ENCODE data around the gene TFAP2C. TPM values are rescaled to one million over a fixed set of nuclear protein-coding genes. Genes with fewer than 3 reads are reported as not detected.

The TFAP2C gene
- total RNA-seq (not detected in 2 replicates), polyA plus RNA-seq (0.06 TPM in 1 of 2 replicates, not detected in the other), polyA minus RNA-seq (not detected in 2 replicates), Bru-seq, nascent RNA (percentile 14 among the genes with signal in this experiment), BruChase-seq, experiment 1, labeled RNA remaining after a 6-hour chase (percentile 12 among the genes with signal in this experiment), BruChase-seq, experiment 2, labeled RNA remaining after a 2-hour chase (not detected)
- polyA plus RNA-seq (2011; cell fraction: cytosol; rRNA removed): not detected in 2 replicates
- polyA plus RNA-seq (2011; cell fraction: nucleus; rRNA removed): not detected in 2 replicates
- polyA plus RNA-seq (2012): not detected in 2 replicates
- 17.9 TPM for polyA minus RNA-seq (2011; cell fraction: cytosol; rRNA and poly(A)+ RNA removed)
- not detected in 2 replicates for polyA minus RNA-seq (2011; cell fraction: nucleus; rRNA and poly(A)+ RNA removed)
- long read RNA-seq: 0 reads

- H3K27me3 ChIP-seq (ENCODE audit: control insufficient read depth in 2 of 2, insufficient read depth in 2 of 2, low read length in 2 of 2): peaks cover 74 to 84% of the 10 kb centered on the region in 2 experiments
- no peak within 1 kb of the TSS for H3K4me3 ChIP-seq (replicated peaks in 1 of 3; ENCODE audit: insufficient read depth in 1 of 3, low read depth in 1 of 3, low read length in 3 of 3)
- dilution Hi-C loops (cut with MboI; ENCODE audit: extremely low pct_ligation_motif_present, low sequenced_read_pairs): no loop called here
- no peaks in the 10 kb centered on the region for H4K20me1 ChIP-seq (replicated peaks; ENCODE audit: control insufficient read depth, extremely low read depth, insufficient read depth, low read length)
- no TSS peak for BruUV-seq (replicated peaks)
- TF ChIP-seq EZH2 (IDR thresholded peaks at IDR 0.05; ENCODE audit: borderline replicate concordance, low read depth, low read length, severe bottlenecking) (peak; percentile 11), POLR2AphosphoS5 (IDR thresholded peaks at IDR 0.05; ENCODE audit: insufficient read depth, low read depth, low read length) (no peak)
- H3K4me1 ChIP-seq (ENCODE audit: control insufficient read depth, extremely low read depth, insufficient read depth, low read length): no peaks in the 10 kb centered on the region
- no peaks in the 10 kb centered on the region for H3K79me2 ChIP-seq (ENCODE audit: control insufficient read depth, insufficient read depth, low read length)
- intact Hi-C loops (cut with micrococcal nuclease): loop anchor here (5.0 kb wide), 1 partner anchor 77 kb away; no protein-coding TSS in a partner anchor
- no peak within 1 kb of the TSS for H3K4me2 ChIP-seq (ENCODE audit: insufficient read depth, low read length)
- ChIA-PET POLR2A (no interaction called here), CTCF (interaction anchor here (1.2 kb wide), 1 partner anchor 345 kb away, joined by 3 read pairs; no protein-coding TSS in a partner anchor)
- no peaks in the 10 kb centered on the region for H3K9me3 ChIP-seq (replicated peaks; ENCODE audit: control insufficient read depth, insufficient read depth, low read length)
- no peak within 1 kb of the TSS for H2AFZ ChIP-seq (ENCODE audit: low read depth, low read length)
- no peak for DNase-seq (ENCODE audit: low read depth, low spot score)
- H3K27ac ChIP-seq (ENCODE audit: insufficient read depth, low read depth, low read length): no peak within 1 kb of the TSS
- H3K9me1 ChIP-seq (replicated peaks; ENCODE audit: control insufficient read depth, extremely low read depth, insufficient read depth, low read length): no peaks in the 10 kb centered on the region
- H3K36me3 ChIP-seq (ENCODE audit: control insufficient read depth in 2 of 2, extremely low read depth in 1 of 2, insufficient read depth in 2 of 2, low read length in 2 of 2): no peaks in the 10 kb centered on the region
- no peak within 1 kb of the TSS for H3K9ac ChIP-seq (replicated peaks; ENCODE audit: extremely low read depth, insufficient read depth, low read length)
- FAIRE-seq: no peak
These were observed at the start of gene TFAP2C for GRCh38 chr20:56628873-56629463. TFAP2C (plus strand) TSS chr20:56629306; CDS start chr20:56629545, 239 bp downstream.

GRCh38 chr20:56580226-56580625 is 48.9 kb upstream of the TFAP2C start:
- dilution Hi-C loops (cut with MboI; ENCODE audit: extremely low pct_ligation_motif_present, low sequenced_read_pairs): no loop called here
- Histone ChIP-seq H4K20me1 (replicated peaks; ENCODE audit: control insufficient read depth, extremely low read depth, insufficient read depth, low read length) (no peaks in the 10 kb centered on the region), H3K27me3 (ENCODE audit: control insufficient read depth in 2 of 2, insufficient read depth in 2 of 2, low read length in 2 of 2) (no peaks in the 10 kb centered on the region), H3K4me2 (ENCODE audit: insufficient read depth, low read length) (no peak overlapping the region), H3K4me1 (ENCODE audit: control insufficient read depth, extremely low read depth, insufficient read depth, low read length) (no peaks in the 10 kb centered on the region), H2AFZ (ENCODE audit: low read depth, low read length) (no peak overlapping the region), H3K4me3 (replicated peaks in 1 of 3; ENCODE audit: insufficient read depth in 1 of 3, low read depth in 1 of 3, low read length in 3 of 3) (no peak overlapping the region), H3K9me1 (replicated peaks; ENCODE audit: control insufficient read depth, extremely low read depth, insufficient read depth, low read length) (no peaks in the 10 kb centered on the region), H3K9me3 (replicated peaks; ENCODE audit: control insufficient read depth, insufficient read depth, low read length) (no peaks in the 10 kb centered on the region), H3K27ac (ENCODE audit: insufficient read depth, low read depth, low read length) (no peak overlapping the region), H3K79me2 (ENCODE audit: control insufficient read depth, insufficient read depth, low read length) (no peaks in the 10 kb centered on the region), H3K36me3 (ENCODE audit: control insufficient read depth in 2 of 2, extremely low read depth in 1 of 2, insufficient read depth in 2 of 2, low read length in 2 of 2) (no peaks in the 10 kb centered on the region), H3K9ac (replicated peaks; ENCODE audit: extremely low read depth, insufficient read depth, low read length) (no peak overlapping the region)
- DNase-seq (ENCODE audit: low read depth, low spot score): no peak
- POLR2A ChIA-PET: no interaction called here
- no TSS peak for BruUV-seq (replicated peaks)
- TF ChIP-seq MYC (IDR thresholded peaks at IDR 0.05; ENCODE audit: low read depth, low read length): no peak
- TF ChIP-seq EZH2 (IDR thresholded peaks at IDR 0.05; ENCODE audit: borderline replicate concordance, low read depth, low read length, severe bottlenecking): no peak
- TF ChIP-seq FOS (IDR thresholded peaks at IDR 0.05; ENCODE audit: borderline replicate concordance, insufficient read depth, low read length): no peak
- TF ChIP-seq MAX (IDR thresholded peaks at IDR 0.05; ENCODE audit: insufficient read depth, insufficient read length): no peak
- TF ChIP-seq GATA2 (IDR thresholded peaks at IDR 0.05; ENCODE audit: insufficient read depth, insufficient read length, low read depth, low read length): no peak
- TF ChIP-seq CTCF (IDR thresholded peaks at IDR 0.05; ENCODE audit: extremely low read depth in 1 of 2, insufficient read depth in 1 of 2, low read depth in 1 of 2, low read length in 2 of 2): no peak
- no peak for TF ChIP-seq JUN (IDR thresholded peaks at IDR 0.05; ENCODE audit: borderline replicate concordance, insufficient read depth, insufficient read length, low read depth)
- no peak for TF ChIP-seq POLR2A (IDR thresholded peaks at IDR 0.05; ENCODE audit: low read depth, low read length)
- no peak for TF ChIP-seq POLR2AphosphoS5 (IDR thresholded peaks at IDR 0.05; ENCODE audit: insufficient read depth, low read depth, low read length)
- no peak for FAIRE-seq
- CTCF ChIA-PET: interaction anchor here (7.1 kb wide), 1 partner anchor 30 kb away, joined by 96 read pairs; no protein-coding TSS in a partner anchor
- intact Hi-C loops (cut with micrococcal nuclease): no loop called here

Measured in endothelial cell of umbilical vein (primary cell).